K562 (cell line): ENCODE data around the gene ZBTB8A. TPM values are rescaled to one million over a fixed set of nuclear protein-coding genes. Genes with fewer than 3 reads are reported as not detected.

ENCODE experiments used
- CHD2 ChIP-seq: IDR thresholded peaks from 2 replicates; pipeline ENCODE4 v1.6.1; 2011; ENCODE audit warnings: low read depth, low read length
- CREB3 ChIP-seq: fragments of 450-650 bp; conservative IDR thresholded peaks from 2 replicates; pipeline ENCODE4 v1.6.1; 2016; ENCODE audit warnings: missing genetic modification characterization, low read depth, mild to moderate bottlenecking, missing compliant biosample characterization, moderate library complexity
- E2F6 ChIP-seq, 2 experiments: IDR thresholded peaks; 2 replicates each; pipeline ENCODE4 v1.6.1; 2011; ENCODE audit warnings: borderline replicate concordance in 1 of 2, control low read depth in 1 of 2, low read depth in 1 of 2, low read length in 1 of 2, mild to moderate bottlenecking in 1 of 2, mixed read lengths in 1 of 2, moderate library complexity in 1 of 2; ENCODE audit not compliant: insufficient read depth in 1 of 2, insufficient read length in 1 of 2, poor library complexity in 1 of 2, severe bottlenecking in 1 of 2; ENCODE audit errors: extremely low read depth in 1 of 2
- HES1 ChIP-seq: fragments of 450-650 bp; IDR thresholded peaks from 2 replicates; pipeline ENCODE4 v1.6.1; 2016; ENCODE audit warnings: low read depth, mild to moderate bottlenecking, moderate library complexity
- KDM5B ChIP-seq: fragments of 200-600 bp; sonication (generic); IDR thresholded peaks from 2 replicates; pipeline ENCODE4 v1.6.1; 2012; ENCODE audit warnings: low read depth, mild to moderate bottlenecking, moderate library complexity, low read length, control low read depth, inconsistent platforms; ENCODE audit not compliant: insufficient replicate concordance
- MEF2A ChIP-seq: IDR thresholded peaks from 2 replicates; pipeline ENCODE4 v1.6.1; 2011; ENCODE audit warnings: low read depth, mild to moderate bottlenecking, low read length, moderate library complexity; ENCODE audit not compliant: control insufficient read depth
- PTTG1 ChIP-seq: fragments of 450-650 bp; IDR thresholded peaks from 2 replicates; pipeline ENCODE4 v1.6.1; 2016; ENCODE audit warnings: low read depth, mild to moderate bottlenecking, missing genetic modification characterization, missing compliant biosample characterization
- RCOR1 ChIP-seq, 2 experiments: IDR thresholded peaks; 2 replicates each; pipeline ENCODE4 v1.6.1; 2012; ENCODE audit warnings: low read depth in 2 of 2, low read length in 2 of 2, borderline replicate concordance in 1 of 2, improper control_type of control experiment in 1 of 2
- SAFB ChIP-seq: fragments of 200-400 bp; formaldehyde crosslinking; IDR thresholded peaks from 2 replicates; pipeline ENCODE4 v1.6.1; 2017; ENCODE audit warnings: low read depth, low read length, borderline replicate concordance
- TFE3 ChIP-seq: fragments of 450-650 bp; formaldehyde crosslinking; IDR thresholded peaks from 2 replicates; pipeline ENCODE4 v1.4.0; 2020; ENCODE audit warnings: mild to moderate bottlenecking, mixed read lengths
- ZNF121 ChIP-seq: sonication (generic); formaldehyde crosslinking; conservative IDR thresholded peaks from 2 replicates; pipeline ENCODE4 v1.8.0; 2022; ENCODE audit warnings: missing genetic modification reagents
- ZNF140 ChIP-seq: fragments of 250-450 bp; sonication (Bioruptor Pico); IDR thresholded peaks from 2 replicates; pipeline ENCODE4 v1.8.0; 2021; ENCODE audit warnings: moderate library complexity, mild to moderate bottlenecking, inconsistent platforms
- ZNF174 ChIP-seq: fragments of 250-450 bp; sonication (Bioruptor Pico); IDR thresholded peaks from 2 replicates; pipeline ENCODE4 v1.4.0; 2020; ENCODE audit warnings: mild to moderate bottlenecking
- ZNF449 ChIP-seq: fragments of 250-450 bp; sonication (Bioruptor Pico); IDR thresholded peaks from 2 replicates; pipeline ENCODE4 v1.8.0; 2022; ENCODE audit warnings: moderate library complexity, mild to moderate bottlenecking, inconsistent platforms
- polyA plus RNA-seq, 8 experiments: library from polyadenylated mRNA; depleted of rRNA in 4 of 8; stranded (reverse) in 5 of 8; unstranded in 3 of 8; fragments of >200 nt; fragmentation: Nextera tagmentation in 2 of 8; fragmentation: Illumina TruSeq in 1 of 8; extraction: Ambion mirVana in 2 of 8; extraction: Trizol in 1 of 8; gene quantifications; 2 replicates each; pipeline versions ENCODE4 v1.2.1 to v1.2.3, GENCODE V29; 2011 to 2014; ENCODE audit warnings: inconsistent platforms in 1 of 8, missing spikeins in 1 of 8
- total RNA-seq, 7 experiments: library from RNA; depleted of rRNA in 6 of 7; stranded (reverse); fragments of >200 nt in 6 of 7; fragmentation: Illumina TruSeq in 2 of 7; extraction: Trizol in 2 of 7; gene quantifications; 2 replicates each; pipeline versions ENCODE4 v1.2.1 to v1.2.3, GENCODE V29; 2011 to 2021; ENCODE audit warnings: low replicate concordance in 1 of 7

ZBTB8A gene
- total and polyA plus RNA-seq, 9 of the 15 experiments (the other 6 are each of a cell fraction or from before 2014, with no cell fraction given), result 0.01 to 0.64 (median 0.09) TPM

- TF ChIP-seq KDM5B, result no peak
- peak; percentile 36; the same call in 1 of the 2 replicates for TF ChIP-seq ZNF449 (CRISPR knock-in tag)
- TF ChIP-seq HES1, result no peak
- no peak for TF ChIP-seq PTTG1 (tag)
- TF ChIP-seq E2F6 (IDR thresholded peaks at IDR 0.05; ENCODE audit: borderline replicate concordance in 1 of 2, extremely low read depth in 1 of 2, insufficient read depth in 1 of 2, insufficient read length in 1 of 2, low read depth in 1 of 2, low read length in 1 of 2, poor library complexity in 1 of 2, severe bottlenecking in 1 of 2), result peak in 1 of 2 experiments; percentile 44
- no peak for TF ChIP-seq ZNF121 (CRISPR knock-in tag)
- TF ChIP-seq CHD2, result no peak
- no peak for TF ChIP-seq ZNF174 (CRISPR knock-in tag)
- no peak for TF ChIP-seq RCOR1 (IDR thresholded peaks at IDR 0.05; ENCODE audit: borderline replicate concordance in 1 of 2, low read depth in 2 of 2, low read length in 2 of 2)
- TF ChIP-seq TFE3 (CRISPR knock-in tag), result no peak
- TF ChIP-seq SAFB, result no peak
- TF ChIP-seq MEF2A, result no peak
- no peak for TF ChIP-seq ZNF140 (CRISPR knock-in tag)
- no peak for TF ChIP-seq CREB3 (tag)
Observed at GRCh38 chr1:32500387-32501209, 38.6 kb upstream of the ZBTB8A start (continued).
